ENCODE data around the gene ENDOV.

Gene ENDOV

GRCh38 chr17:80428796-80429195, 13.8 kb downstream of the ENDOV start:
- TF ChIP-seq, protein P1, sequence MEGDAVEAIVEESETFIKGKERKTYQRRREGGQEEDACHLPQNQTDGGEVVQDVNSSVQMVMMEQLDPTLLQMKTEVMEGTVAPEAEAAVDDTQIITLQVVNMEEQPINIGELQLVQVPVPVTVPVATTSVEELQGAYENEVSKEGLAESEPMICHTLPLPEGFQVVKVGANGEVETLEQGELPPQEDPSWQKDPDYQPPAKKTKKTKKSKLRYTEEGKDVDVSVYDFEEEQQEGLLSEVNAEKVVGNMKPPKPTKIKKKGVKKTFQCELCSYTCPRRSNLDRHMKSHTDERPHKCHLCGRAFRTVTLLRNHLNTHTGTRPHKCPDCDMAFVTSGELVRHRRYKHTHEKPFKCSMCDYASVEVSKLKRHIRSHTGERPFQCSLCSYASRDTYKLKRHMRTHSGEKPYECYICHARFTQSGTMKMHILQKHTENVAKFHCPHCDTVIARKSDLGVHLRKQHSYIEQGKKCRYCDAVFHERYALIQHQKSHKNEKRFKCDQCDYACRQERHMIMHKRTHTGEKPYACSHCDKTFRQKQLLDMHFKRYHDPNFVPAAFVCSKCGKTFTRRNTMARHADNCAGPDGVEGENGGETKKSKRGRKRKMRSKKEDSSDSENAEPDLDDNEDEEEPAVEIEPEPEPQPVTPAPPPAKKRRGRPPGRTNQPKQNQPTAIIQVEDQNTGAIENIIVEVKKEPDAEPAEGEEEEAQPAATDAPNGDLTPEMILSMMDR (IDR thresholded peaks at IDR 0.05; ENCODE audit: insufficient read depth, missing control alignments): no peak
- no peak for DNase-seq (ENCODE audit: insufficient read length, low spot score)

DNA sequence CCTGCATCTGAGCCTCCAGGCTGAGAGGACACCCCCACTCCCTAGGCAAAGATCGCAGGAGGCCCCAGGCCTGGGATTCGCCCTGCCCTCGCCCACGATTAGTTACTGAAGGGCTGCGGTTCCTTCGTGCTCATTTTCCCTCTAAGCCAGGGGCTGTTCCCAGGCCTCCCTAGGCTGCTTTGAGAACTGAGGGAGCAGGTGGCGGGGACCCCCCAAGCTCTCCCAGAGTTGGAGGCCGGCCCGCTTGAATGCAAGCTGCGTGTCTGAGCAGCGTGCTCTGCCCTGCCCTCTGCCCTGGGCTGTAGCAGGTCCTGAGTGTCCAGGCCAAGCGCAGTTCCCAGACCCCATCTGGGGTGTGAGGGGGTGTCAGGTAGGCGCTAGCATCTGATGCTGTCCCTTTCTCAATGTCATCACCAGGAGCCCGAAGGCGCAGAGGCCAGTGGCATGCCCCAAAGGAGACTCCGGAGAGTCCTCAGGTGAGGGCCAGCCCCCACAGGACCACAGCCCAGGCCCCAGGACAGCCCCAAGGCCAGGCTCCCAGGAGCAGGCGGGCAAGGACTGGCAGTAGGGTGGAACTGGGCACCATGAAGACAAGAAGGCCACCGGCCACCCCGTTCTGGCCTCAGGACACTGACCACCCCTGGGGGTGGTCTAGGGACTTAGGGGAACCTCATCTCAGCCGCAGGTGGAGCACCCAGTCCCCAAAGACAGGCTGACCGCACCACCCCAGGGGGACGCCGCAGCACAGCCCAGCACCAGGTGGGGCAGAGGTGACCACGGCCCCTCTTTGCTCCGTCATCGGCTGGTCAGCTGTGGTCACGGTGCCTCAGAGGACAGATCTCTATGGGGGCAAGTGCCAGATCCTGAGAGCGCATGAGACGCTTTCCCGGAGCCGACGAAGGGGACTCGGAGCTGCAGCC, 14.6 kb downstream of the ENDOV start:
- TF ChIP-seq, protein P1 (IDR thresholded peaks at IDR 0.05; ENCODE audit: insufficient read depth, missing control alignments): no peak
- no peak for FAIRE-seq

More at GRCh38 chr17:80428796-80429195, 13.8 kb downstream of the ENDOV start:
- FAIRE-seq: no peak

GRCh38 chr17:80430446-80431245, 15.7 kb downstream of the ENDOV start:
- DNase-seq (ENCODE audit: insufficient read length, low spot score) (no peak), FAIRE-seq (no peak)
- TF ChIP-seq, protein P1 (IDR thresholded peaks at IDR 0.05; ENCODE audit: insufficient read depth, missing control alignments): no peak

More for the DNA sequence above, 14.6 kb downstream of the ENDOV start:
- no peak for DNase-seq (ENCODE audit: insufficient read length, low spot score)

DNA sequence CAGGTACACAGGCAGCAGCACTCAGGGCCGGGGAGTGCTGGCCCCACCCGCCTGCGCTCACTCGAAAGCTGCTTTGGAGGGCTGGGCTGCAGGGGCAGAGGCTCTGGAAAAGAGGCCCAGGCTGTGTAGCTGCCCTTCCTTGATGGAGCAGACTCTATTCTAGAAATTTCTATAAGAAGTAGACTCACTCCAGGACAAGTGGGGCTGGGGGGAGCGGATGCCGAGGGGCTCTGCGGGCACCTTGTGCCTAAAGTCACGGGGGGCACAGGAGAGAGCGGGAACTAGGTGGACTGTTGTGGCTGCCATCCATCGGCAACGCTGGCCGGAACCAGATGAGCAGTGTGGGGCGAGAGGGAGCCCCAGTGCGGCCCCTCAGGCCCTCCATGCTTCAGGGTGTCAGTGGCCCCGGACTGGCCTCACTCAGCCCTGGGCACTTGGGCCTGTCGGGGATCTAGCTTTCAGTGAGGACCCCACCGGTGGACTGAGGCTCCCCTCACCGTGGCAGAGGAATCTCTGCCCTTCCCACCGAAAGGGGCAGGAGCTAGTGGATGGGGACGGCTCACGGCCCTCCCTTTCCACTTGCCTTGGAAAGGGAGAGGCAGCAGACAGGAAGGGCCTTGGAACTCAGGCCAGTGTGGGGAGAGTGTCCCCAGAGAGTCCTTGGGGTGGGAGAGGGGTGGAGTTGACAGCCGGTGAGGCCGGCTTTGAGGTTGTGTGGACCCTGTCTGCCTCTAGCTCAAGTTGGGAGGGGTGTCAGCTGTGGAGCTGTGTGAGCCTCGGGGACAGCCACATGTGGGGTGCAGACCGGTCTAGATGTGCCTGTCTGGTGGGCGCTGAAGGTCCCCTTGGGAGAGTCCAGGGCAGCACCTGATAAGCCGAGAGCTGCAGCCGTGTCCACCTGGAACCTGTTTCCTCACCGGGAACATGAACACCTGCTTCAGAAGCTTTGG, 16.6 kb downstream of the ENDOV start:
- FAIRE-seq (no peak), DNase-seq (ENCODE audit: insufficient read length, low spot score) (no peak)
- TF ChIP-seq, protein P1 (IDR thresholded peaks at IDR 0.05; ENCODE audit: insufficient read depth, missing control alignments): no peak

DNA sequence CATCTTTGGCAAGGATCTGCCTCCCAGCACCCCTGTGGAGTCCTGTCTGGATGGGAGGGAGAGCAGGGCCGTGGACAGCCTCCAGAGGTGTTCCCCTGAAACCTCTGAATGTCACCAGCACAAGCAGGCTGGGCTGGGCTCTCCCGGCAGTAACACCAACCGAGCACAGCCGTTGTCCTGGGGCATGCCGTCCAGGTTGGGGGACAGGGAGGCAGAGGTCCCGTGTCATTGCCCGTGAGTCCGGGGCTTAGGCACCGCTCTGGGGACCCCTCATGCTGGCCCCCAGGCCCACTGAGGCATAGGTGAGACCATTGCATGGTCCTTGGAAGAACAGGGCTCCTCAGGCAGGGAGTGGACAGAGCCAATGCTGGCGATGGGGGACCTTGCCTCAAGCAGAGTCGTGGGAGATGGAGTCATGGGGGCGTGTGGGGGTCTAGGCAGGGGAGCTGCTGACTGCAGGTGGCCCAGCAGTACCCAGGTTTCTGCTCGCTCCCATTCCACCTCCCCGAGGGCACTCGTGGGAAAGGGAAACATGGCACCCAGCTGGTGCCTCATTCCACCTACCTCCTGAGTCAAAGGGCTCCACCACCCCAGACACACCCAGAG, 17.5 kb downstream of the ENDOV start:
- FAIRE-seq: no peak
- TF ChIP-seq, protein P1 (IDR thresholded peaks at IDR 0.05; ENCODE audit: insufficient read depth, missing control alignments): no peak
- no peak for DNase-seq (ENCODE audit: insufficient read length, low spot score)

GRCh38 chr17:80432961-80433550, 18.1 kb downstream of the ENDOV start:
- FAIRE-seq: no peak
- TF ChIP-seq, protein P1 (IDR thresholded peaks at IDR 0.05; ENCODE audit: insufficient read depth, missing control alignments): no peak

More at GRCh38 chr17:80432961-80433550, 18.1 kb downstream of the ENDOV start:
- no peak for DNase-seq (ENCODE audit: insufficient read length, low spot score)

Data from D721Med (cell line).